OCI-LY1 (cell line): Measurements from ENCODE around the gene TMPRSS5.
A peak's percentile ranks its signal among the peaks of the same experiment; 100 is the strongest.

Source experiments
- EZH2 ChIP-seq: fragments of 200-600 bp; sonication (generic), shearing (Covaris generic); IDR thresholded peaks from 2 replicates; pipeline ENCODE4 v1.8.0; 2017; ENCODE audit warnings: borderline replicate concordance, mixed run types, mild to moderate bottlenecking, antibody characterized with exemption, low read length, moderate library complexity, mixed read lengths
- TF ChIP-seq, protein P1 (sequence below): fragments of 200-600 bp; sonication (generic), shearing (Covaris generic); IDR thresholded peaks from 2 replicates; pipeline ENCODE4 v1.5.1; 2017; ENCODE audit warnings: mild to moderate bottlenecking, antibody characterized with exemption, low read length, moderate library complexity, mixed read lengths

DNA sequence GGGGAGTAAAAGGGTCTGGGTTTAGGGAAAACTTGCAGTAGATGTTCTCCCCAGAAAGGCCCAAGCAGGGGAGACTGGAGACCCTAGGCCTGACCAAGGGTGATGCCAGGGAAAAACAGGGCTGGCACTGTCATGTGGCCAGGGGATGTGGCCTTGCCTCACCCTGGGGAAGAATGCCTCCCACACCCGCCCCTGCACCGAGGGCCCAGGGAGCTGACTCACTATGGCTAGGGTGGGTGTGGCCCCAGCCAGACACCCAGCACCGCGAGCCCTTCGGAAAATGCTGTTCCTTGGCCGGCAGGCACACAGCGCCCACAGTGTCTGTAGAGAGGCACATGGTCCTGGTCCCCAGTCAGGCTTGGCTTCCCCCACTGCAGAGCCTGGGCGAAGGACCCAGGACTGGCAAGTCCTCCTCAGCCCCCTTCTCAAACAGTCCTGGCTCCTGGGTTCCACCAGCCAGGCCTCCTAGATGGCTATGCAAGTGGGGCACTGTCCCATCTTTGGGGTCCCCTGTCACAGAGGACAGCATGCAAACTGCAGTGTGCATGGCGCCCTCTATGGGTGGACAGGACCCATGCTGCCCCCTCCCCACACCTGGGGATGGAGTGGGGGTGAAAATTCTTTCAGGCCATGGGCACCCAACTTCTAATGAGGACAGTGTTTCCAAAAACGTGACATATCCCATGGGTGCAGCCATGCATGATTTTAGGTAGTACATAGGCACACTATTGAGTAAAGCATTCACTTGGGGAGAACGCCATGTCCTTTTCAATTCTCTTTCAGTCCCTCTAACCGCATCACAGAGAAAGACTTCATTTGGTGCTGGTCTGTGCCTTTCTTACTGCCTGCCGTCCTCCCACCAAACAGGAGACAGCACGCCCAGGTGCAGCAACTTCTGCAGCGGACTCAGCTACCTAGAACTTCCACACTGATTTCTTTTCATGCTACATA is 15.2 kb downstream of the TMPRSS5 start:
- TF ChIP-seq, protein P1, sequence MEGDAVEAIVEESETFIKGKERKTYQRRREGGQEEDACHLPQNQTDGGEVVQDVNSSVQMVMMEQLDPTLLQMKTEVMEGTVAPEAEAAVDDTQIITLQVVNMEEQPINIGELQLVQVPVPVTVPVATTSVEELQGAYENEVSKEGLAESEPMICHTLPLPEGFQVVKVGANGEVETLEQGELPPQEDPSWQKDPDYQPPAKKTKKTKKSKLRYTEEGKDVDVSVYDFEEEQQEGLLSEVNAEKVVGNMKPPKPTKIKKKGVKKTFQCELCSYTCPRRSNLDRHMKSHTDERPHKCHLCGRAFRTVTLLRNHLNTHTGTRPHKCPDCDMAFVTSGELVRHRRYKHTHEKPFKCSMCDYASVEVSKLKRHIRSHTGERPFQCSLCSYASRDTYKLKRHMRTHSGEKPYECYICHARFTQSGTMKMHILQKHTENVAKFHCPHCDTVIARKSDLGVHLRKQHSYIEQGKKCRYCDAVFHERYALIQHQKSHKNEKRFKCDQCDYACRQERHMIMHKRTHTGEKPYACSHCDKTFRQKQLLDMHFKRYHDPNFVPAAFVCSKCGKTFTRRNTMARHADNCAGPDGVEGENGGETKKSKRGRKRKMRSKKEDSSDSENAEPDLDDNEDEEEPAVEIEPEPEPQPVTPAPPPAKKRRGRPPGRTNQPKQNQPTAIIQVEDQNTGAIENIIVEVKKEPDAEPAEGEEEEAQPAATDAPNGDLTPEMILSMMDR: peak; percentile 78
- TF ChIP-seq EZH2: no peak
